ENCODE measurements around the gene PROB1.

Gene PROB1

DNA sequence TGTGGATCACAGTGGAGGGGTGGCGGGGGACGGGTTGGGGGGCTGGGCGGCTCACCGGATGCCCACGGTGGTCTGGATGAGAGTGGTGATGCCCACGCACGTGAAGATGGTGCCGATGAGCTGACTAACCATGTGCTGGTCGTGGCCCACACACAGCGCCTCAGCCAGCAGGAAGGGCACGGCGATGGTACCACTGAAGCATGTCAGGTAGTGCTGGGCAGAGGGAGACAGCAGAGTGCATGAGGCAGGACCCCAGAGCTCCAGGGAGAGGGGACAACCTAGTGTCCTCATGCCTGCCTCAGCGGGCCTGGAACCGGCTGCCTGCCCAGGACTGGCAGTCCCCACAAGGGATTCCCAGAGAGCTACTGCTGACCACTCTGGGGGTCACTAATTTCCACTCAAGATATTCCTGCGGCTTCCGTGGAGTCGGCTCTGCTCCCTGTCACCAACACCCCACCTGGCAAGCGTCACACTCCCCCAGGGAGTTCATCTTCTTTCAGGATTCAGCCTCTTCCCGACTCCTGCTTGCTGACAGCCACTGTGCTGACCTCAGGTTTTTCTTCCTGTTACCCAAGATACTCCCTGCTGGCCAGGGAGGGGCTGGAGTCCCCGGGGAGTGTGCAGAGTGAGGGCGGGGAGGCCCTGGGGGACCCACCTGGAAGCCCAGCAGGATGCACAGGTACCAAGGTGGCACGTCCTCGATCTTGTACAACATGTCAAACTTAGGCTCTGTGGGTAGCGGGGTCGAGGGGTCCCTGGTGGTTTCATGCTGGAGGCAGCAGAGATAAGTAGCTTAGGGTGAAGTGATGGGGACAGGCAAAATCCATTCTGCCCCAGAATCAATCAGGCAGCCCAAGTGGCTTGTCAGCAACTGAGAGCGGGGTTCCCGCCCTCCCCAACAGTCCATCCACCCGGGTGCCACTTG, 12.8 kb downstream of the PROB1 start:
- Histone ChIP-seq H3K9me3 (ENCODE audit: control insufficient read depth, low read depth, low read length) (no peaks in the 10 kb centered on the region), H3K9ac (ENCODE audit: low read length) (no peak overlapping the region), H3K36me3 (ENCODE audit: control insufficient read depth, low read depth, low read length) (no peaks in the 10 kb centered on the region), H3K4me3 (ENCODE audit: low read length) (no peak overlapping the region), H3K27me3 (ENCODE audit: control insufficient read depth, insufficient read depth, low read length) (no peaks in the 10 kb centered on the region), H3K27ac (ENCODE audit: low read length) (no peak overlapping the region), H3K4me1 (ENCODE audit: control insufficient read depth, low read depth, low read length) (peaks cover 5% of the 10 kb centered on the region)

DNA sequence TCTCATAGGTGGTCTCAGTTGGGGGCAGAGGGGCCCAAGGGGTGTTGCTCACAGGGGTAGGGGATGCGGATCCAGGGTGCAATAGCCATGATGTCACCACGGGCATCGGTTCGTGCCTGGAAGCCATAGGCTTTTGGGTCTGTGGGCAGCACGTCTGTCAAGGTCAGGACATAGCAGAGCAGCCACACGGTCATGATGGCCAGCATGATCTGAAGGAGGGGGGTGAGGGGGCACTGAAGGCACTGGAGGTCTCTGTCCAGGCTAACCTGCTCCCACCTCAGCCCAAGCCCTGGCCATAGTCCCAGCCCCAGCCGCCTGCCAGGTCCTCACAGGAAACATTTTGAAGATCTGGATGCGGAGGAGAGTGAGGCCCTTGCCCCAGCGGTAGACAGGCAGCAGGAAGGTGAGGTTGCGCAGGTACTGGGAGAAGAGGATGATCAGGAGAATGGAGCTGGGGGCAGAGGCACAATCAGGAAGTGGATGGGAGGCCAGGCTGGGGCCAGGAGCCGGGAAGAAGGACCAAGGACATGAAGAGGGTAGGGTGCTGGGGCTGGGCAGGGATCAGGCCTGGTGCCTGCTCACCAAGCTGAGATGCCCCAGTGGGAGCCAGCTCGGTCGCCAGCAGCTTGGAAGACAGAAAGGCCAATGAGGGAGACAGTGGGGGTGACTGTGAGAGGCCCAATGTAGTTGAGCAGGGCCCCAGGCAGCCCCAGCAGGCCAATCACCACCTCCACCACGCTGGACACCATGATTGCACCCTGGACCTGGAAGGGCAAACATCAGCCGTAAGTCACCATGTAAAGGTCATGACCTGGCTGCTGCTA, 15.1 kb downstream of the PROB1 start:
- H3K4me1 ChIP-seq (ENCODE audit: control insufficient read depth, low read depth, low read length): peaks cover 5% of the 10 kb centered on the region
- H3K9ac ChIP-seq (ENCODE audit: low read length): no peak overlapping the region
- no peaks in the 10 kb centered on the region for H3K9me3 ChIP-seq (ENCODE audit: control insufficient read depth, low read depth, low read length)
- no peaks in the 10 kb centered on the region for H3K36me3 ChIP-seq (ENCODE audit: control insufficient read depth, low read depth, low read length)
- no peaks in the 10 kb centered on the region for H3K27me3 ChIP-seq (ENCODE audit: control insufficient read depth, insufficient read depth, low read length)
- H3K4me3 ChIP-seq (ENCODE audit: low read length): no peak overlapping the region
- H3K27ac ChIP-seq (ENCODE audit: low read length): no peak overlapping the region

DNA sequence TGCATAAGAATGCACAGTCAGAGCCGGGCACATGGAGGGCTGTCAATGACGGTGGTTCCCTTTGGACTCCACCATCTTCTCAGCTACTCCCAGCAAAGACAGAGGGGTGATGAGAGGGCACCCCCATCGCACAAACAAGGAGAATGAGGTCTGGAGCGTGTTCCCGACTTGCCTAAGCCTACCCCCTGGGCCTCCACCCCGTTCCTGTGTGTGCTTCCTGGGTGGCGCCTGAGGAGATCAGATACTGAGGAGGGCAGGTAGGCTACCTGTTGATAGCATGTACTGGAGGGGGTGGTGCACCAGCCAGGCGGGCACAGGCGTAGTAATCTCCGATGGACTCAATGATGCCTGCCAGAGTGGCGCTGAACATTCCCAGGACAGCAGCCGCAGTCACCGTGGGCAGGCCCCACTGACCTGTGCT, 16.0 kb downstream of the PROB1 start:
- Histone ChIP-seq H3K4me3 (ENCODE audit: low read length) (no peak overlapping the region), H3K27me3 (ENCODE audit: control insufficient read depth, insufficient read depth, low read length) (no peaks in the 10 kb centered on the region), H3K4me1 (ENCODE audit: control insufficient read depth, low read depth, low read length) (peaks cover 5% of the 10 kb centered on the region), H3K27ac (ENCODE audit: low read length) (no peak overlapping the region), H3K9me3 (ENCODE audit: control insufficient read depth, low read depth, low read length) (no peaks in the 10 kb centered on the region), H3K36me3 (ENCODE audit: control insufficient read depth, low read depth, low read length) (no peaks in the 10 kb centered on the region), H3K9ac (ENCODE audit: low read length) (no peak overlapping the region)

DNA sequence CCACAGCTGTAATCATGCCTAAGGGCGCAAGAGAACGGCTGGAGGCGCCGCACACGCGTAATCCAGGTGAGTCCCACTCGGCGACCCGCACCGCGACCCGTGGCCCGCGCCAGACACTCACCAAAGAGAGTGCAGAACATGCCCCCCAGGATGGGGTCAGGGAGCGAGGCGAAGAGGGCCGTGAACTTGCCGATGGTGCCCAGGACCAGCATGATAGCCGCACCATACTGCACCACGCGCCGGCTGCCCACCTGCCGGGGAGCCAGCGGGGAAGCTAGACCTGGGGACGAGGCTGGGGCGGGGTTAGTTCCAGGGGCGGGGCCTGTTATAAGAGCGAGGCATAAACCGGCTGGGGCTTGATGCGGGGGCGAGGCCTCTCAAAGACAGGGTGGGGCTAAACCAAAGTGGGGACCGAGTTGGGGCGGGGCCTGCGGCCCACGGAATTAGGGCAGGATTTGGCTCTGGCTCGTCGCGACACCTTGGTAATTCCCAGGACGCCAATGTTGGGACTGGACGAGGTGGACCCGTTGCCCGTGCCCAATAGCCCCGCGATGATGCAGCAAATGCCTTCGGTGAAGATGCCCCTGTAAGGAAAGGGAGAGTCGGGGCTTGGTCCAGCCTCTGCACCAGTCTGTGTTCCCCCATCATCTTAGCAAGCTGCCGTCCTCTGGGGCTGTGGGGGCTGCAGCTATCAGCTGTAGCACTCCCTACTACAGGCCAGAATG, 16.6 kb downstream of the PROB1 start:
- H3K9me3 ChIP-seq (ENCODE audit: control insufficient read depth, low read depth, low read length): no peaks in the 10 kb centered on the region
- H3K9ac ChIP-seq (ENCODE audit: low read length): no peak overlapping the region
- no peak overlapping the region for H3K4me3 ChIP-seq (ENCODE audit: low read length)
- no peaks in the 10 kb centered on the region for H3K36me3 ChIP-seq (ENCODE audit: control insufficient read depth, low read depth, low read length)
- peaks cover 5% of the 10 kb centered on the region for H3K4me1 ChIP-seq (ENCODE audit: control insufficient read depth, low read depth, low read length)
- no peak overlapping the region for H3K27ac ChIP-seq (ENCODE audit: low read length)
- H3K27me3 ChIP-seq (ENCODE audit: control insufficient read depth, insufficient read depth, low read length): no peaks in the 10 kb centered on the region

DNA sequence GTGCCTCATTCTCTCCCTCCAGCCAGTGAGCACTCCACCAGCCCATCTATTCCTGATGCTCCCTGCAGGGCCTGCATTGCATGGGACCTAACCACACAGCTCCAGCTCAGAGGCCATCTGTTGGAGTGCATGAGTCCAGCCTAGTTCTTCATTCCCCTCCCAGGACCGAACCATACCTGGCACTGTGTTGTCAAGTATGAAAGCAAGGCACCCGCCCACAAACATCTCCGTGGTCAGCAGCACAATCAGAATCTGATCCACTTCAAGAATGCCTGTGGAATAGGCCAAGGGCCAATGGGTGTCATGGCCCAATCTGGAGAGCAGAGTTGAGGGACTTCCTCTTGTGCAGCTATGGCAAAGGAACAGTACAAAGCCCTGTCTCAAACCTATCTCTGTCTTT, 17.7 kb downstream of the PROB1 start:
- no peaks in the 10 kb centered on the region for H3K9me3 ChIP-seq (ENCODE audit: control insufficient read depth, low read depth, low read length)
- no peak overlapping the region for H3K27ac ChIP-seq (ENCODE audit: low read length)
- peaks cover 6% of the 10 kb centered on the region for H3K36me3 ChIP-seq (ENCODE audit: control insufficient read depth, low read depth, low read length)
- H3K27me3 ChIP-seq (ENCODE audit: control insufficient read depth, insufficient read depth, low read length): no peaks in the 10 kb centered on the region
- no peak overlapping the region for H3K9ac ChIP-seq (ENCODE audit: low read length)
- peaks cover 5% of the 10 kb centered on the region for H3K4me1 ChIP-seq (ENCODE audit: control insufficient read depth, low read depth, low read length)
- H3K4me3 ChIP-seq (ENCODE audit: low read length): no peak overlapping the region

DNA sequence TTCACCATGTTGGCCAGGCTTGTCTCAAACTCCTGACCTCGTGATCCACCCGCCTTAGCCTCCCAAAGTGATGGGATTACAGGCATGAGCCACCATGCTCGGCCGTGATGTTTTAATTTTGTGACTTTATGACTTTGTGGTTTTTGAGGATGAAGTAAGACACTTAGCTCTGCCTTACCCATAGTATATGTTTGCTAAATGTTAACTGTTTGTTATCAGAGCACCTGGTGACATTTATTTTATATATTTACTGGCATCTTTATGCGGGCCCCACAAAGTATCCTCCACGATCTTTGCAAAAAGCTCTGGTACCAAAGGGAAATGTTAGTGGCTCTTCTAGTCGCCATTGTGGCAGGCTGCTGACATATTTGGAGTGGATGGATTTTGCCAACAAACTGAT, 18.5 kb downstream of the PROB1 start:
- Histone ChIP-seq H3K4me3 (ENCODE audit: low read length) (no peak overlapping the region), H3K9me3 (ENCODE audit: control insufficient read depth, low read depth, low read length) (no peaks in the 10 kb centered on the region), H3K27ac (ENCODE audit: low read length) (no peak overlapping the region), H3K9ac (ENCODE audit: low read length) (no peak overlapping the region), H3K36me3 (ENCODE audit: control insufficient read depth, low read depth, low read length) (peaks cover 14% of the 10 kb centered on the region), H3K27me3 (ENCODE audit: control insufficient read depth, insufficient read depth, low read length) (no peaks in the 10 kb centered on the region), H3K4me1 (ENCODE audit: control insufficient read depth, low read depth, low read length) (peaks cover 5% of the 10 kb centered on the region)

DNA sequence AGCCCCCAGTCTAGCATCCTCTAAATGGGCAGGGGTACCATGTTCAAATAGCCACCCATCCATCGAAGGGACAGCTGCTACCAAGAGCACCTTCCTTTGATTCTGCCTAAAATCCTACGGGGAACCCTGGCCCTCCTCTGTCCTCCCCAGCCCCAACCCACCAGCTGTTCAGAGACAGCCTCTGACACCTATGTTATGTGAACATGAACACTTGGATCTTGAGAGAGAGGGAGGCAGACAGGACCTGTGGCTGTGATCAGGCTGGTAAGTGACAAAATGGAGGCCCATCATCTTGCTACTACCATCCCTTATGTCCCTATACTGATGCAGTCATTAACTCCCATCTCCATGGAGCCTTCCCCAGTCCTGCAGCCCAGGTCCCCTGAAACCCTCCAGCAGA, 20.0 kb downstream of the PROB1 start:
- H3K9ac ChIP-seq (ENCODE audit: low read length): no peak overlapping the region
- H3K4me3 ChIP-seq (ENCODE audit: low read length): no peak overlapping the region
- H3K4me1 ChIP-seq (ENCODE audit: control insufficient read depth, low read depth, low read length): peaks cover 5% of the 10 kb centered on the region
- H3K36me3 ChIP-seq (ENCODE audit: control insufficient read depth, low read depth, low read length): peaks cover 17% of the 10 kb centered on the region
- no peaks in the 10 kb centered on the region for H3K27me3 ChIP-seq (ENCODE audit: control insufficient read depth, insufficient read depth, low read length)
- H3K9me3 ChIP-seq (ENCODE audit: control insufficient read depth, low read depth, low read length): no peaks in the 10 kb centered on the region
- H3K27ac ChIP-seq (ENCODE audit: low read length): no peak overlapping the region

DNA sequence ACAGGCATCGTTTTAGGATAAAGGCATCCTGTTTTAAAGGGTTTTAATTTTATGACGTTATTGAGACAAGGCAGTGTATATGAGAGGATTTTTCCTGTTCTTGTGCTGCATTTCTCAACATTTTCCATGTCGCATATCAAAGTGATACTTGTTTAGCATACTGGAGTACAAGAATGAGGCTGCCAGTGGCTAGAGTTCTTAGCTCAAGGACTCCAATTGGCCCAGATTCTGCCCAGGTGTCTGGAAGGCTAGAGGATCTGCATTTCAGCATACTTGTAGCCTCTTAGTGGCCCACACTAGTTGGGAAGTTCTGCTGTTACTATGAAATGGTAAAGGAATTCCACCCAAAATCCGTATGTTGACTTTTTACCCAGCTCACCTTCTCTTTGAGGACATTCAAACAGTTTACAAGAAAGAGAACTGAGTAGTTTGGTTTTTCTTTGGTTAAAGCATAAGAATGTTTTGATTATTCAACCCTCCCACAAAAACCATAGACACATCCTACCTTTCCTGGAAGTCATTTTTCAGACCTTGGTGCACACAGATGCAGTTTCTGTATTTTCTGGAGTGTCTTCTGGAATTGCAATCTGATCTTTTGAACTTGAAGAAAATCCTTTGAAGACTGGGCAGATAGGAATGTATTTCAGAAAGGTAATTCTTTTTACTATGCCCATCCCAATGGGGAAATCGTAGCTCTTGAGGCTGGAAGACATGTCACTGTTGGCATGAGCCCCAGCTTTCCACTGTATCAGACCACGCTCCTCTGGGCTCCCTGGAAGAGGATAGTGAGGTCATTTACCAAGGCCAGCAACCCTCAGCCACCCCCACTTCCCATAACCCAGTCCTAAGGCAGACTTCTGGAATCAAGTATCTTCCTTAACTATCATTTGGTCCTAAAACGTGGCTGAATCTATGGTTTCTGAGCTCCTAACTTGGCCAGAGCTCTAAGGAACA, 23.1 kb downstream of the PROB1 start:
- Histone ChIP-seq H3K27ac (ENCODE audit: low read length) (no peak overlapping the region), H3K9me3 (ENCODE audit: control insufficient read depth, low read depth, low read length) (no peaks in the 10 kb centered on the region)

DNA sequence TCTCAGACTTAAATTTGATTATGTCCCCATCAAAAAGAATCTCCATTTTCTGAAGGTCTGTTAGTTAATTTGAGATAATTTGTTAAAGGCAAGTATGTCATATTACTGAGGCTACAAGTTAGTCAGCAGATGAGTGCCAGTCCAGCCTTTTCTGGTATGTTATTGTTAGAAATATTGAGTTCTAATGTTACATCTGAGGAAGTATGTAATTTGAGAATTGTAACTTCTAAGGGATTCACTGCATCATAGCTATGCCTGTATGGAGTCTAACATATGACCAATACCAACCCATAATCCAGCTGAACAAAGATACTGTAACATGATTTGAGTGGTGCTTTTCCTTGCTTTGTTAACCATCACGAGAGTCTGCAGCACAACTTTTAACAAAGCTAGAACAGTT, 25.7 kb downstream of the PROB1 start:
- Histone ChIP-seq H3K9ac (ENCODE audit: low read length) (no peak overlapping the region), H3K27ac (ENCODE audit: low read length) (no peak overlapping the region), H3K36me3 (ENCODE audit: control insufficient read depth, low read depth, low read length) (peaks cover 60% of the 10 kb centered on the region), H3K27me3 (ENCODE audit: control insufficient read depth, insufficient read depth, low read length) (no peaks in the 10 kb centered on the region), H3K4me3 (ENCODE audit: low read length) (no peak overlapping the region), H3K4me1 (ENCODE audit: control insufficient read depth, low read depth, low read length) (no peaks in the 10 kb centered on the region), H3K9me3 (ENCODE audit: control insufficient read depth, low read depth, low read length) (no peaks in the 10 kb centered on the region)

More for the DNA sequence above, 23.1 kb downstream of the PROB1 start:
- Histone ChIP-seq H3K4me1 (ENCODE audit: control insufficient read depth, low read depth, low read length) (no peaks in the 10 kb centered on the region), H3K36me3 (ENCODE audit: control insufficient read depth, low read depth, low read length) (peaks cover 39% of the 10 kb centered on the region), H3K9ac (ENCODE audit: low read length) (no peak overlapping the region), H3K27me3 (ENCODE audit: control insufficient read depth, insufficient read depth, low read length) (no peaks in the 10 kb centered on the region), H3K4me3 (ENCODE audit: low read length) (no peak overlapping the region)

DNA sequence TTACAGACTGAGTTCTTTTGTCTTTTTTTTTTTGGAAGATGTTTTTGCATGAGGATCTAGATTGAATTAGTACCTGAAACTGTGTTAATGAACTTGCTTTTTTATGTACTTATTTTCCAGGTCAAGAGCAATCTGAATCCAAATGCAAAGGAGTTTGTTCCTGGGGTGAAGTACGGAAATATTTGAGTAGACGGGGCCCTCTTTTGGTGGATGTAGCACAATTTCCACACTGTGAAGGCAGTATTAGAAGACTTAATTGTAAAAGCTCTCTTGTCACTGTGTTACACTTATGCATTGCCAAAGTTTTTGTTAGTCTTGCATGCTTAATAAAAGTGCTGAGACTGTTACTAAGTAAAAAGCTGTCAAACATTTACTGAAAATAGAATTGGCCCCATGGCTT, 26.3 kb downstream of the PROB1 start:
- peaks cover 66% of the 10 kb centered on the region for H3K36me3 ChIP-seq (ENCODE audit: control insufficient read depth, low read depth, low read length)
- no peaks in the 10 kb centered on the region for H3K9me3 ChIP-seq (ENCODE audit: control insufficient read depth, low read depth, low read length)
- no peak overlapping the region for H3K9ac ChIP-seq (ENCODE audit: low read length)
- H3K27ac ChIP-seq (ENCODE audit: low read length): no peak overlapping the region
- H3K4me1 ChIP-seq (ENCODE audit: control insufficient read depth, low read depth, low read length): no peaks in the 10 kb centered on the region
- H3K27me3 ChIP-seq (ENCODE audit: control insufficient read depth, insufficient read depth, low read length): no peaks in the 10 kb centered on the region
- H3K4me3 ChIP-seq (ENCODE audit: low read length): no peak overlapping the region
